Activated T-cell treated with anti-CD3 and anti-CD28 coated beads, Interleukin-2, amount 50 U/mL, for 24 hours (primary cell): Measurements from ENCODE around the gene HDAC10.
A peak's percentile ranks its signal among the peaks of the same experiment; 100 is the strongest.

ENCODE experiments used
- DNase-seq: peaks from one replicate; pipeline ENCODE4 v3.0.0-alpha.2; 2020
- H3K27ac Mint-ChIP-seq: 2 replicates; pipeline ENCODE4 v1.8.0; 2020; ENCODE audit warnings: mild to moderate bottlenecking, mixed read lengths
- H3K27me3 Mint-ChIP-seq: 2 replicates; pipeline ENCODE4 v1.8.0; 2020; ENCODE audit warnings: mixed read lengths
- H3K36me3 Mint-ChIP-seq: 2 replicates; pipeline ENCODE4 v1.8.0; 2020; ENCODE audit warnings: low read depth, mixed read lengths
- H3K4me1 Mint-ChIP-seq: 2 replicates; pipeline ENCODE4 v1.8.0; 2020; ENCODE audit warnings: low read depth, mixed read lengths
- H3K4me3 Mint-ChIP-seq: 2 replicates; pipeline ENCODE4 v1.8.0; 2020; ENCODE audit warnings: mild to moderate bottlenecking, moderate library complexity, mixed read lengths
- H3K9me3 Mint-ChIP-seq: 2 replicates; pipeline ENCODE4 v1.8.0; 2020; ENCODE audit warnings: mixed read lengths

The HDAC10 gene

GRCh38 chr22:50228366-50228765 lies 22.7 kb downstream of the HDAC10 start:
- H3K27me3 Mint-ChIP-seq, result no peaks in the 10 kb centered on the region
- H3K27ac Mint-ChIP-seq, result no peak overlapping the region
- peaks cover 69% of the 10 kb centered on the region for H3K36me3 Mint-ChIP-seq

GRCh38 chr22:50227579-50228215 lies 23.4 kb downstream of the HDAC10 start:
- Mint-ChIP-seq H3K27me3 (no peaks in the 10 kb centered on the region), H3K27ac (no peak overlapping the region), H3K4me3 (no peak overlapping the region), H3K4me1 (peaks cover 2% of the 10 kb centered on the region), H3K36me3 (peaks cover 69% of the 10 kb centered on the region), H3K9me3 (no peaks in the 10 kb centered on the region)
- DNase-seq, result no peak

More at GRCh38 chr22:50228366-50228765, 22.7 kb downstream of the HDAC10 start:
- DNase-seq, result no peak
- Mint-ChIP-seq H3K9me3 (no peaks in the 10 kb centered on the region), H3K4me3 (no peak overlapping the region), H3K4me1 (peaks cover 2% of the 10 kb centered on the region)

- Mint-ChIP-seq H3K27ac (no peak overlapping the region), H3K4me1 (peaks cover 2% of the 10 kb centered on the region), H3K9me3 (no peaks in the 10 kb centered on the region)
These were observed 24.2 kb downstream of the HDAC10 start for GRCh38 chr22:50226875-50227165.

GRCh38 chr22:50226063-50226874 lies 24.8 kb downstream of the HDAC10 start:
- H3K4me3 Mint-ChIP-seq, result no peak overlapping the region
- H3K36me3 Mint-ChIP-seq, result peaks cover 72% of the 10 kb centered on the region
- no peaks in the 10 kb centered on the region for H3K27me3 Mint-ChIP-seq
- no peaks in the 10 kb centered on the region for H3K9me3 Mint-ChIP-seq
- H3K4me1 Mint-ChIP-seq, result peaks cover 2% of the 10 kb centered on the region
- DNase-seq, result no peak
- H3K27ac Mint-ChIP-seq, result no peak overlapping the region

More at GRCh38 chr22:50226875-50227165, 24.2 kb downstream of the HDAC10 start:
- Mint-ChIP-seq H3K4me3 (no peak overlapping the region), H3K36me3 (peaks cover 70% of the 10 kb centered on the region), H3K27me3 (no peaks in the 10 kb centered on the region)
- no peak for DNase-seq

- H3K27me3 Mint-ChIP-seq, result no peaks in the 10 kb centered on the region
- H3K4me3 Mint-ChIP-seq, result no peak overlapping the region
- peaks cover 2% of the 10 kb centered on the region for H3K4me1 Mint-ChIP-seq
- H3K9me3 Mint-ChIP-seq, result no peaks in the 10 kb centered on the region
- no peak overlapping the region for H3K27ac Mint-ChIP-seq
- DNase-seq, result no peak
- peaks cover 80% of the 10 kb centered on the region for H3K36me3 Mint-ChIP-seq
These were observed 25.7 kb downstream of the HDAC10 start for GRCh38 chr22:50225200-50225969.

GRCh38 chr22:50224071-50224470 lies 27.0 kb downstream of the HDAC10 start:
- H3K36me3 Mint-ChIP-seq, result peaks cover 81% of the 10 kb centered on the region

GRCh38 chr22:50222508-50222907 lies 28.6 kb downstream of the HDAC10 start:
- H3K27me3 Mint-ChIP-seq, result no peaks in the 10 kb centered on the region
- no peaks in the 10 kb centered on the region for H3K4me1 Mint-ChIP-seq
- H3K36me3 Mint-ChIP-seq, result peaks cover 89% of the 10 kb centered on the region
- no peak overlapping the region for H3K27ac Mint-ChIP-seq
- H3K4me3 Mint-ChIP-seq, result no peak overlapping the region
- H3K9me3 Mint-ChIP-seq, result no peaks in the 10 kb centered on the region
- no peak for DNase-seq

More at GRCh38 chr22:50224071-50224470, 27.0 kb downstream of the HDAC10 start:
- no peaks in the 10 kb centered on the region for H3K4me1 Mint-ChIP-seq
- H3K27ac Mint-ChIP-seq, result peak overlapping the region; percentile 14
- DNase-seq, result no peak
- H3K4me3 Mint-ChIP-seq, result no peak overlapping the region
- H3K27me3 Mint-ChIP-seq, result no peaks in the 10 kb centered on the region
- no peaks in the 10 kb centered on the region for H3K9me3 Mint-ChIP-seq

- H3K9me3 Mint-ChIP-seq, result no peaks in the 10 kb centered on the region
- no peak for DNase-seq
- H3K4me1 Mint-ChIP-seq, result no peaks in the 10 kb centered on the region
- H3K27ac Mint-ChIP-seq, result no peak overlapping the region
- peaks cover 91% of the 10 kb centered on the region for H3K36me3 Mint-ChIP-seq
- no peak overlapping the region for H3K4me3 Mint-ChIP-seq
- no peaks in the 10 kb centered on the region for H3K27me3 Mint-ChIP-seq
These were observed 29.4 kb downstream of the HDAC10 start for GRCh38 chr22:50221410-50222300.

GRCh38 chr22:50220603-50221409 lies 30.3 kb downstream of the HDAC10 start:
- Mint-ChIP-seq H3K27me3 (no peaks in the 10 kb centered on the region), H3K4me3 (no peak overlapping the region), H3K36me3 (peaks cover 94% of the 10 kb centered on the region), H3K4me1 (no peaks in the 10 kb centered on the region), H3K9me3 (no peaks in the 10 kb centered on the region), H3K27ac (no peak overlapping the region)
- no peak for DNase-seq

- Mint-ChIP-seq H3K27ac (no peak overlapping the region), H3K4me3 (no peak overlapping the region), H3K36me3 (peaks cover 92% of the 10 kb centered on the region), H3K4me1 (no peaks in the 10 kb centered on the region), H3K9me3 (no peaks in the 10 kb centered on the region), H3K27me3 (no peaks in the 10 kb centered on the region)
- no peak for DNase-seq
These were observed 31.1 kb downstream of the HDAC10 start for GRCh38 chr22:50219800-50220602.

- H3K36me3 Mint-ChIP-seq, result peaks cover 92% of the 10 kb centered on the region
- H3K27me3 Mint-ChIP-seq, result no peaks in the 10 kb centered on the region
- no peaks in the 10 kb centered on the region for H3K9me3 Mint-ChIP-seq
- no peak overlapping the region for H3K27ac Mint-ChIP-seq
- H3K4me1 Mint-ChIP-seq, result no peaks in the 10 kb centered on the region
- no peak overlapping the region for H3K4me3 Mint-ChIP-seq
- DNase-seq, result no peak
These were observed 31.9 kb downstream of the HDAC10 start for GRCh38 chr22:50218996-50219727.

GRCh38 chr22:50218153-50218995 lies 32.7 kb downstream of the HDAC10 start:
- H3K36me3 Mint-ChIP-seq, result peaks cover 92% of the 10 kb centered on the region
- no peaks in the 10 kb centered on the region for H3K27me3 Mint-ChIP-seq
- DNase-seq, result no peak
- H3K9me3 Mint-ChIP-seq, result no peaks in the 10 kb centered on the region
- no peak overlapping the region for H3K4me3 Mint-ChIP-seq
- H3K27ac Mint-ChIP-seq, result peak overlapping the region; percentile 40
- H3K4me1 Mint-ChIP-seq, result peaks cover 2% of the 10 kb centered on the region
